Measurements from ENCODE around the gene ADD1. TPM values are rescaled to one million over a fixed set of nuclear protein-coding genes. Genes with fewer than 3 reads are reported as not detected.
A peak's percentile ranks its signal among the peaks of the same experiment; 100 is the strongest.

Gene ADD1
- total RNA-seq, 1 donor from 2014 or later: 276 TPM

- DNase-seq: no peak
- Mint-ChIP-seq H3K36me3 (ENCODE audit: unreplicated experiment) (no peaks in the 10 kb centered on the region), H3K27ac (ENCODE audit: unreplicated experiment) (no peak overlapping the region), H3K27me3 (ENCODE audit: unreplicated experiment) (peaks cover 8% of the 10 kb centered on the region), H3K4me3 (ENCODE audit: unreplicated experiment) (peak overlapping the region; percentile 30), H3K9me3 (ENCODE audit: unreplicated experiment) (peaks cover 18% of the 10 kb centered on the region), H3K4me1 (ENCODE audit: low read depth, unreplicated experiment) (peaks cover 13% of the 10 kb centered on the region)
- TF ChIP-seq CTCF (IDR thresholded peaks at IDR 0.05; ENCODE audit: partially characterized antibody, unreplicated experiment): no peak
These were observed 88.8 kb downstream of the ADD1 start for GRCh38 chr4:2932321-2932950.

GRCh38 chr4:2932951-2933565 is 89.4 kb downstream of the ADD1 start:
- Mint-ChIP-seq H3K27me3 (ENCODE audit: unreplicated experiment) (peaks cover 6% of the 10 kb centered on the region), H3K36me3 (ENCODE audit: unreplicated experiment) (no peaks in the 10 kb centered on the region)
- no peak for DNase-seq

GRCh38 chr4:2933566-2934076 is 90.0 kb downstream of the ADD1 start:
- no peaks in the 10 kb centered on the region for H3K36me3 Mint-ChIP-seq (ENCODE audit: unreplicated experiment)
- peak overlapping the region; percentile 89 for H3K4me3 Mint-ChIP-seq (ENCODE audit: unreplicated experiment)
- peaks cover 17% of the 10 kb centered on the region for H3K9me3 Mint-ChIP-seq (ENCODE audit: unreplicated experiment)
- H3K4me1 Mint-ChIP-seq (ENCODE audit: low read depth, unreplicated experiment): peaks cover 14% of the 10 kb centered on the region
- H3K27me3 Mint-ChIP-seq (ENCODE audit: unreplicated experiment): peaks cover 6% of the 10 kb centered on the region
- no peak for TF ChIP-seq CTCF (IDR thresholded peaks at IDR 0.05; ENCODE audit: partially characterized antibody, unreplicated experiment)
- no peak overlapping the region for H3K27ac Mint-ChIP-seq (ENCODE audit: unreplicated experiment)
- DNase-seq: no peak

More at GRCh38 chr4:2932951-2933565, 89.4 kb downstream of the ADD1 start:
- Mint-ChIP-seq H3K27ac (ENCODE audit: unreplicated experiment) (peak overlapping the region; percentile 64), H3K9me3 (ENCODE audit: unreplicated experiment) (peaks cover 18% of the 10 kb centered on the region), H3K4me1 (ENCODE audit: low read depth, unreplicated experiment) (peaks cover 14% of the 10 kb centered on the region), H3K4me3 (ENCODE audit: unreplicated experiment) (peak overlapping the region; percentile 89)
- TF ChIP-seq CTCF (IDR thresholded peaks at IDR 0.05; ENCODE audit: partially characterized antibody, unreplicated experiment): no peak

GRCh38 chr4:2934077-2934812 is 90.6 kb downstream of the ADD1 start:
- Mint-ChIP-seq H3K4me1 (ENCODE audit: low read depth, unreplicated experiment) (peaks cover 9% of the 10 kb centered on the region), H3K27me3 (ENCODE audit: unreplicated experiment) (peaks cover 4% of the 10 kb centered on the region), H3K4me3 (ENCODE audit: unreplicated experiment) (peak overlapping the region; percentile 61), H3K36me3 (ENCODE audit: unreplicated experiment) (no peaks in the 10 kb centered on the region), H3K9me3 (ENCODE audit: unreplicated experiment) (peaks cover 11% of the 10 kb centered on the region), H3K27ac (ENCODE audit: unreplicated experiment) (no peak overlapping the region)
- DNase-seq: no peak
- no peak for TF ChIP-seq CTCF (IDR thresholded peaks at IDR 0.05; ENCODE audit: partially characterized antibody, unreplicated experiment)
